Heart left ventricle (tissue), 13 donors: ENCODE data around the gene ZBTB46.

Experiments used
- POLR2A ChIP-seq, 2 donors: fragments of 450-650 bp; IDR thresholded peaks; one replicate each; pipeline ENCODE4 v1.6.1; 2017; ENCODE audit warnings: antibody characterized with exemption in 2 of 2, mild to moderate bottlenecking in 2 of 2, moderate library complexity in 2 of 2
- TF ChIP-seq, protein P1 (sequence below), 12 donors: fragments of 200-600 bp; sonication (generic) in 4 of 12; IDR thresholded peaks; one replicate each; pipeline versions ENCODE4 v1.5.0 to v1.8.0; 2018 to 2022; ENCODE audit warnings: antibody characterized with exemption in 12 of 12, mild to moderate bottlenecking in 5 of 12
- donor health status: ischemic (EF 13 %, LVEDD 7.1; RV severe dilation, severe dysfunction).
- donor health status: DM: no; HTN: yes; CAD: no.
- donor health status: DM: no; HTN: no; CAD: no.
- donor health status: ischemic (EF 25% LVEDD 6.9; RV normal size, moderate dysfunction).
- donor health status: ischemic (EF 25% LVEDD 5.7; RV mildly dilated, moderate dysfunction).
- donor health status: ischemic (EF 35%, LVEDD 5.7; RV mildly dilated, moderate dysfunction).
- donor health status: nonischemic (EF 11% LVEDD 7.7; RV severe dilation, severe dysfunction).
- donor health status: DM: yes; HTN: yes; CAD: no.
- donor health status: PGD.
- donor health status: ischemic (EF 29% LVEDD 5.4; RV normal size, mild dysfunction).
- donor health status: nonischemic (EF 23%, LVEDD 6.1; RV moderate dilation, normal function).

DNA sequence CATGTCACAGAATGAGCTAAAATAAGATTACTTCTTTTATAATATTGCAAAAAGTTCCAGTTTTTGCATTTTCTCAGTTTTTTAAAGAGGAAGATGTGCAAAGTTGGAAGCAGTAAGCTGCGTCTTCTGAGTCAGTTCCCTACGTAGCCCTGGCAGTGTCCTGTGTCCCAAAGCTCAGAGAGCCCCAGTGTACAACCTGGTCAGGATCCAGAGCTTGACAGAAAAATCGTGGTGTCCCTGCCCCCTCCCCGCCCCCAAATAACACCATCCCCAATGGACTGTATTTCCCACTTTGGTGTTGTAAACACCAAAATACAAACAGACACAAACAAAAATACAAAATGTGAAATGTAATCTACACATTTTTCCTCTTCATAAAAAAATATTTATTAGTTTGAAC lies 86.9 kb downstream of the ZBTB46 start:
- TF ChIP-seq, protein P1, sequence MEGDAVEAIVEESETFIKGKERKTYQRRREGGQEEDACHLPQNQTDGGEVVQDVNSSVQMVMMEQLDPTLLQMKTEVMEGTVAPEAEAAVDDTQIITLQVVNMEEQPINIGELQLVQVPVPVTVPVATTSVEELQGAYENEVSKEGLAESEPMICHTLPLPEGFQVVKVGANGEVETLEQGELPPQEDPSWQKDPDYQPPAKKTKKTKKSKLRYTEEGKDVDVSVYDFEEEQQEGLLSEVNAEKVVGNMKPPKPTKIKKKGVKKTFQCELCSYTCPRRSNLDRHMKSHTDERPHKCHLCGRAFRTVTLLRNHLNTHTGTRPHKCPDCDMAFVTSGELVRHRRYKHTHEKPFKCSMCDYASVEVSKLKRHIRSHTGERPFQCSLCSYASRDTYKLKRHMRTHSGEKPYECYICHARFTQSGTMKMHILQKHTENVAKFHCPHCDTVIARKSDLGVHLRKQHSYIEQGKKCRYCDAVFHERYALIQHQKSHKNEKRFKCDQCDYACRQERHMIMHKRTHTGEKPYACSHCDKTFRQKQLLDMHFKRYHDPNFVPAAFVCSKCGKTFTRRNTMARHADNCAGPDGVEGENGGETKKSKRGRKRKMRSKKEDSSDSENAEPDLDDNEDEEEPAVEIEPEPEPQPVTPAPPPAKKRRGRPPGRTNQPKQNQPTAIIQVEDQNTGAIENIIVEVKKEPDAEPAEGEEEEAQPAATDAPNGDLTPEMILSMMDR (IDR thresholded peaks at IDR 0.05): no peak
- TF ChIP-seq POLR2A (IDR thresholded peaks at IDR 0.05): no peak
